T1000 (cell line): ENCODE data around the gene SLC27A4.

Experiments
- DNase-seq: peaks from one replicate; lab custom pipeline; 2025; ENCODE audit warnings: mixed read lengths; lab: John Stamatoyannopoulos, UW

The SLC27A4 gene

GRCh38 chr9:128391956-128392301, 51.6 kb downstream of the SLC27A4 start:
- no peak for DNase-seq

DNA sequence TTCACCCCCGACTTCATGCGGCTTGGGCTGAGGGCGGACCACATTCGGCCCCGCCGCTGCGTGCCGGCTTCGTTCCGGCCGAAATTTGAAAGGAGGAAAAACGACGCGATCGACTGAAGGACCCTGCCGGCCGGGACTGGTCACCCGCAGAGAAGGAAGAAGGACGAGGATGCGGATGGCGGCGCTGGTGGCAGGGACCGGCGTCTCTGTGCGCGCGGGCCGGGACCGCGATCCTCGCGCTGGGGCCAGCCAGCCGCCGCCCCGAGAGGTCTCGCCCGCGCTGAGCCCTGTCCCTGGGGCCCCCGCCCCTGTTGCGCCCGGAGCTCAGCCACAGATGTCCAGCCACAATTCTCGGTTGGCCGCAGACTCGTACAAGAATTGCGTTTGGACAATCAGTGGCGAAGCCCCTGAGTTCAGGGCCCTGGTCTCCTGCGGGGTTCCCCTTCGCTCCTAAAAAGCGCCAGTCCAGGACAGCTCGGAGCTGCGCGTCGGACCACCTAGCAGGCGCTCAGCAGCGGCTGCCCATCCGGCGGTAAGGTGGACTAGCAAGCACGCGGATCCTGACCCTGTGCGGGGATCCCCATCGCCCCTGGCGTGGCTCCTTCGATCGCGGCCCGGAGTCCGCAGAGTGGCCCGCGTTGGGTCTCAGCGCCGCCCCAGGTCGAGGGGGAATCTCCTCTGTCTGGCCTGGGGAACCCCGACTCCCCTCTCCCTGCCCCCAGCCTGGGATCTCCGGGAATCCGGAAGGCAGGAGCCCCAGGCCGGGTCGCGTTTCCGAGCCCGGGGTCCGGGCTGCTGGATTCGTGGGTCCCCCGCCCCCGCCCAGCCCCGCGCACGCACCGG, 52.2 kb downstream of the SLC27A4 start:
- no peak for DNase-seq

- DNase-seq, result no peak
Observed at GRCh38 chr9:128393145-128393775, 52.9 kb downstream of the SLC27A4 start.

DNA sequence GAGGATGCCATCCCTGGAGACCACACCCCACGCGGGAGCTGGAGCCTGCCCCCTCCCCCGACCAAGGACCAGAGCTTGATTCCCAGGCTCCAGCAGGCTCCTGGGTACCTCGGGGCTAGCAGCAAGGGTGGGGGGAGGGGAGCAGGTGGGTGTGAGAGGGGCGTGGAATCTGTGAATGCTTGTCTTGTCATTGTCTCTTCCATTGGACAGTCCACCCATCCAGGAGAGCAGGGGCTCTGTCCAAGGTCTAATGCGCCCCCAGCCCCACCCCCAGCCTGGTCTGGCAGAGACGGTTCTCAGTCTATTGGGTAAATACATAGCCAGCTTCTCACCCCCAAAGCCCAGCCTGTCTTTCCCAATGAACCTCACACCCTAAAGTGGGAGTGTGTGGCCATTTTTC, 53.6 kb downstream of the SLC27A4 start:
- no peak for DNase-seq

GRCh38 chr9:128394379-128395168, 54.2 kb downstream of the SLC27A4 start:
- no peak for DNase-seq

DNA sequence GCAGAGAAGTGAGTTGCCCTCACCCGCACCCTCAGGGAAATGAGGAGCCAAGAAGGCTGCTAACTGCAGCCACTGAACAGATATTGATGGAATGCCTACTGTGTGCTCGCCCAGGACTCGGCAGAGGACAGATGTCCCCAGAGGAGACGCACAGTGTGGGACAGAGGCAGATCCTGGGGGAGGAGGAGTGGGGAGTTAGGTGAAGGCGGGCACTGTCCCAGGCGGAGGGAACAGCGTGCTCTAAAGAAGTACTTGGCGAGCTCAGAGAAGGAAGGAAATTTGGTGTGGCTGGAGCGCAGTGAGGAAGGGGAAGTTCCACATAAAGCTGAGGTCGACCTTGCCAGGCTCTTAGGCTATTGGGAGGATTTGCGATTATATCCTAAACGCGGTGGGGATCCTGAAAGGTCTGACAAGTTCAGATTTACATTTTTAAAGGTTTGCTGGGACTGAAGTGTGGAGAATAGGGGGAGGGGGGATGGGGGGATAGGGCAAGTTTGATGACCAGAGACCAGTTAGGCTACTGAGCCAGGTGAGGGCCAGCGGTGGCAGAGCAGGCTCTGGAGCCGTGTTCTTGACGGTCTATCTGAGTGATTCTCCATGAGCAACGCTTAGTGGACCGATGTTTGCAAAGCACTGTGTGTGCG, 56.8 kb downstream of the SLC27A4 start:
- no peak for DNase-seq

DNA sequence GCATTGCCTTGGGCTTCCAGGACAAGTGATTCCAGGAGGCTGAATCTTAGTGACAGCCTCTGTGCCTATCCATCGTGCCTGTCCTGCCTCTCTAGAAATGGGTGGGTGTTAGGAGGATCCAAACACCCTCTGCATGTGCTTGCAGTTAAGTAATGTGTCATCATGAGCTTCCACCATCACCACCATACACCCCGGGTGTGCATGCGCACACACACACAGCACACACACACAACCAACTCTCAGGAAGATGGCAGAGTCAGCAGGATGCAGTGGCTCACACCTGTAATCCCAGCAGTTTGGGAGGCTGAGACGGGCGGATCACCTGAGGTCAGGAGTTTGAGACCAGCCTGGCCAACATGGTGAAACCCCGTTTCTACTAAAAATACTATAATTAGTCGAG, 57.5 kb downstream of the SLC27A4 start:
- no peak for DNase-seq

GRCh38 chr9:128399861-128400260, 59.5 kb downstream of the SLC27A4 start:
- no peak for DNase-seq

- no peak for DNase-seq
Observed at GRCh38 chr9:128404560-128404959, 64.2 kb downstream of the SLC27A4 start.

- no peak for DNase-seq
Observed at GRCh38 chr9:128405077-128405779, 64.9 kb downstream of the SLC27A4 start.

DNA sequence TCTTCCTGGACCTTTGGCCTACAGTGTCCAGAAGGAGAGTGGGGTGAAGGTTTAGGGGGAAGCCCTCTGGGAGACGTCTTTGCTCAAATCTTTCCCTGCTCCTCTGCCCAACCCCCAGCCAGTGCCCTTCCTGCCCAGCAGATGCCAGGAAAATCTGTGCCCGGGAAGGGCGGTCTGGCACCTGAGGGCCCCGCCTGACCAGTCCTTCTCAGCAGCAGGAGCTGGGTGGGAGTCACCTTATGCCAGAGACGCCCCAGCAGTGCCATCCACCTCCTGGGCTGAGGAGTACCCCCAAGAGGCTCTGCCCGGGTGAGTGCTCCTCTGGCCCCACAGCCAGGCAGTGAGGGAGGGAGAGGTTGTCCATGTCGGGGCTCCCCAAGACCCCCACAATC, 65.4 kb downstream of the SLC27A4 start:
- DNase-seq, result no peak

DNA sequence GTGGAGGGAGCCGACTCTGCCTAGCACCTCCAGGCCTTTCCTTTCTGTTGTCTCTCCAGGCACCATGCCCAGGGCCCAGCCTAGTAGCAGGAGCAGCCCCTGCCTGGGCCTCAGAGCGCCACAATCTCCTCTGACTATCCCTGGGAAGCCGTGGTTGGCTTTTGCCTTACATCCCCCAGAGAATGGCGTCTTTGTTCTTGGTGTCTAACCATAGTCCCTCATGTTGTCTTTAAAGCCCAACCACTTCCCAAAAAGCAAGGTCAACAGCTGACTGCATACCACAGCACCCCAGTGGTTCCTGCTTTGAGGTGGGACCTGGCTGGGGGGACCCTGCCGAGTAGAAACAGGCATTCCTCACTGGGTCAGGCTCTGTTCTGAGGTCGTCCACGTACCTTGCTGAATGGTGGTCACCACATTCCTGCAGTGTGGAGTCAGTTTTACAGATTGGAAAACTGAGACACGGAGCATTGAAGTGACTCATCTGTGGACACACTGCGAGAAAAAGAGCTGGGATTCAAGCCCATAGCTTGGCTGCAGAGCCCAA, 66.6 kb downstream of the SLC27A4 start:
- DNase-seq, result no peak

GRCh38 chr9:128408963-128409431, 68.7 kb downstream of the SLC27A4 start:
- DNase-seq, result no peak

GRCh38 chr9:128409450-128409849, 69.1 kb downstream of the SLC27A4 start:
- DNase-seq, result no peak

GRCh38 chr9:128409978-128410377, 69.7 kb downstream of the SLC27A4 start:
- no peak for DNase-seq
